ENCODE results near the gene NKAIN1. TPM values are rescaled to one million over a fixed set of nuclear protein-coding genes. Genes with fewer than 3 reads are reported as not detected.
"Not testable (repeated sequence)": the region's sequence is repeated elsewhere in the genome, so short reads cannot be mapped to it uniquely, and the experiment has no call there.

Gene NKAIN1
- 28.1 TPM for total RNA-seq

DNA sequence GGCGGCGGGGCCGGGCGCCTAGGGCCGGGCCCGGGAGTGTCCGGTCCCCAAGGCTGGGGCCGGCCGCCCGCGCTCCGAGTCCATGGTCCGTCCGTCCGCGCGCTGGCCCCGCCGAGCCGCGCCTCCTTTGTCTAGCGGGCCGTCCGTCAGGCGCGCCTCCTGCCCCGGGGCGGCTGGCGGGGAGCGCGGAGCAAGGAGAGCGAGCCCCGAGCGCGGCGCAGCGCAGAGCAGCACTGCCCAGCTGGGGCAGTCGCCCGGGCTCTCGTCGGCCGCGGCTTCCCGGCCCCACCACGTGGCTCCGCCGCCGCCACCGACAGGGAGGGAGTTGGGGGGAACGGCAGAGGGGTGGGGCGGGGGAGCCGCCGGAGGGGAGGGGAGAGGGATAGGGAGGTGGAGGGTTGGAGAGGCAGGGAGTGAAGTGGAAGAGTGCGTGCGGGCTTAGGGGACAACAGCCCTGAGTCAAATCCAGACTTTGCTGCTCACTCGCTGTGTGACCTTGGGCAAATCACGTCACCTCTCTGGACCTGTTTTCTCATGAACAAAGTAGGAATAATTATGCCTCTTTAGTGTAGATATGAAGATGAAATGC is at the start of gene NKAIN1:
NKAIN1 (minus strand) TSS at position 235 of the 589 bp plus-strand sequence. CDS start 340 bp downstream, outside the sequence.
- DNase-seq (ENCODE audit: low spot score in 2 of 2) (peak; percentile 55 to 69), FAIRE-seq (no peak)

DNA sequence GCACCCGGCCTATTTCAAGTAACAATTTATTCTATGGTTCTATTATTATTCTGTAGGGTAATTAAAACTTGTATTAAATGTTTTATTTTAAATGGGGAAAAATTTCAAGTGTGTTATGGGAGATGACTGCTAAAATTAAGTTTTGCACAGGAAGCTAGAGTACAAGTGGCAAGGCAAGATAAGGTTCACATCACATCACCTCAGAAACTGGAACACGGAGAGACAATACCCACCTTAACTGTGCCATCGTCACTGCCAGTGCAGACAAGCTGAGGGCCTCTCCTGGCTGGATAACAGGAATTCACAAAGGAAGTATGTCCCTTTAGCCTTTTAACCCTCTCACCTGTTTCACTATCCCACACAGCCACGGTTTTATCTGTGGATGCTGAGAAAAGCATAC is 49.3 kb upstream of the NKAIN1 start:
- FAIRE-seq = no peak

DNA sequence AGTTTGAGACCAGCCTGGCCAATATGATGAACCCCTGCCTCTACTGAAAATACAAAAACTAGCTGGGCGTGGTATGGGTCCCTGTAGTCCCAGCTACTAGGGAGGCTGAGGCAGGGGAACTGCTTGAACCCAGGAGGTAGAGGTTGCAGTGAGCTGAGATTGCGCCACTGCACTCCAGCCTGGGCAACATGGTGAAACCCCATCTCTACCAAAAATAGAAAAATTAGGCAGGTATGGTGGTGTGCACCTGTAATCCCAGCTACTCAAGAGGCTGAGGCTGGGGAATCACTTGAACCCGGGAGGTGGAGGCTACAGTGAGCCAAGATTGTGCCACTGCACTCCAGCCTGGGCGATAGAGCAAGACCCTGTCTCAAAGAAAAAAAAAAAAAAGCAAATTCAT is 48.1 kb upstream of the NKAIN1 start:
- not testable (repeated sequence) for FAIRE-seq; DNase-seq (ENCODE audit: low spot score in 2 of 2)

More for the DNA sequence above, 49.3 kb upstream of the NKAIN1 start:
- no peak for DNase-seq (ENCODE audit: low spot score in 2 of 2)

DNA sequence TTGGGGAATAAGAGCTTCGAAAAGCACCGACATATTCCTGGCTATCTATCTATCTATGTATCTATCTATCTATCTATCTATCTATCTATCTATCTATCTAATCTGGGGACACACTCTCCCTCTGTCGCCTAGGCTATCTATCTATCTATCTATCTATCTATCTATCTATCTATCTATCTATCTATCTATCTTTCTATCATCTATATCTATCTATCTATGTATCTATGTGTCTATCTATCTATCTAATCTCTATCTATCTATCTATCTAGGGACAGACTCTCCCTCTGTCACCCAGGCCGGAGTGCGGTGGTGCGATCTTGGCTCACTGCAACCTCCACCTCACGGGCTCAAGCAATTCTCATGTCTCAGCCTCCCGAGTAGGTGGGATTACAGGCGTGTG is 42.7 kb upstream of the NKAIN1 start:
- DNase-seq (ENCODE audit: low spot score in 2 of 2); FAIRE-seq: not testable (repeated sequence)

DNA sequence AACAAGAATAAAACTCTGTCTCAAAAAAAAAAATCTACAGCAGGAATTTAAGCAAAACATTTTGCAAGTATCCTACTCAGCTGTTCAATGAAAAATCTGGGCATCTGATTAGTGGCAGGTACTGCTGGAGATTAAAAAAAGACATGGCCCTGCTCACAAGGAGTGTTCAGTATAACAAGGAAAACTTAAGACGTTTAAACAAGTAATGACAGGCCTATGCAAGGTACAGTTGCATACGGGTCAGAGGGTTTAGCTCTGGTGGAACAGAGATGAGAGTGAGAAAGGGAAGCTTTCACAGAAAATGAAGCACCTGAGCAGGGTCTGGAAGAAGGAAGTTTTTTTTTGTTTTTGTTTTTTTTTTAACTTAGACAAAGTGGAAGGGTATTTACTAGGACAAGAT is 33.9 kb upstream of the NKAIN1 start:
- no peak for DNase-seq (ENCODE audit: low spot score in 2 of 2)
- no peak for FAIRE-seq

DNA sequence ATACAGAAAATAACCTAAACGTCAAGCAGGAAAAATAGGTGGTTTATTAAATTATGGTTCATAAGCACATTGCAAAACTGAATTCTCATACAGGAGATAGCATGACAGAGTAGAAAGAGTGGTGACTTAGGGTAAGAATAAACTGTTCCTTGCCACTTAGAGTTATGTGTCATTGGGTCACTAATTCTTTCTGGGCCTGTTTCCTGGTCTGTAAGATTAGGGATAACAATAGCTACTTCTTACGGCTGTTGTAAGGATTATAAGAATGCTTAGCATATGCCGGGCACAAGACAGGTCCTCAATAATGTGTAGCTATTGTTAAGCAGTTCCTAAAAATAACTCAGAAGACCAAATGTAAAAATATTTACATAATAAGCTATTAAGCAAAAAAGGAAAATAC is 32.7 kb upstream of the NKAIN1 start:
- DNase-seq (ENCODE audit: low spot score in 2 of 2) (no peak), FAIRE-seq (no peak)

DNA sequence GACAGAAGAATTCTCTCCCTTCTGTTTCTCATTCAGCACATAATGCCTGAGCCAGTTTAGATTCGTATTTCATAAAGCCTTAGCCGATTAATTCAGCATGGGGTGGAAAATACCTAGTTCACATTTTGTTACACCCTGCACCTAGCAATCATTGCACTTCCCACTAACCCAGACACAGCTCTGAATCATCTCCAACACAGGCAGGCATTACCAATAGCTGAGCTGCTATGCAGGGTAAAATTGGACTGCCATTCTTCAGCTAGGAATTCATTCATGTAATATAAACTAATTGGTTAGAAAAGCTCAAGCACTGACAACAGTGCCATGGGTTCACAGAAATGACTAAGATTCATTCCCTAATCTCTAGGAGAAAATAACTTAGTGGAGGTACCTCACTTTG is 26.9 kb upstream of the NKAIN1 start:
- FAIRE-seq (no peak), DNase-seq (ENCODE audit: low spot score in 2 of 2) (no peak)

DNA sequence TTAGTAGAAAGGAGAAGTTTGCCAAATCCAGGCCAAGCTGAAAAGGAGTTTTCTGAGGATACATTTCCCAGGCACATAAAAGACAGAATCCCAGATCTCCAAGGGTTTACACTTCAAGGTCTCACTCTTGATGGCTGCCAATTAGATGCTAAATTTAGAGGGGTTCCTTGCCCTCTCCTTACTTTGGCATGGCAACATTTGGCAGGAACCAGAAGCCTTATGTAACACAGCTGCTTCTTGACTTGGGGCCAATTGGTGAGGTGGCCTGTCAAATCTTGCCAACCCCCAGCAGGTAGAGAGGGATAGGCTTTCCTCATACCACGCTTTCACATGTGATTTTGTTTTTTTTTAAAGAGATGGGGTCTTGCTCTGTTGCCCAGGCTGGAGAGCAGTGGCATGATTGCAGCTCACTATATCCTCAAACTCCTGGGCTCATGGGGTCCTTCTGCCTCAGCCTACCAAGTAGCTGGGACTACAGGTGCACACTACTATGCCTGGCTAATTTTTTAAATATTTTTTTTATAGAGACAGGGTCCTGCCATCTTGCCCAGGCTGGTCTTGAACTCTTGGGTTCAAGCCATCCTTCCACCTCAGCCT is 25.2 kb upstream of the NKAIN1 start:
- DNase-seq (ENCODE audit: low spot score in 2 of 2) (no peak), FAIRE-seq (no peak)

DNA sequence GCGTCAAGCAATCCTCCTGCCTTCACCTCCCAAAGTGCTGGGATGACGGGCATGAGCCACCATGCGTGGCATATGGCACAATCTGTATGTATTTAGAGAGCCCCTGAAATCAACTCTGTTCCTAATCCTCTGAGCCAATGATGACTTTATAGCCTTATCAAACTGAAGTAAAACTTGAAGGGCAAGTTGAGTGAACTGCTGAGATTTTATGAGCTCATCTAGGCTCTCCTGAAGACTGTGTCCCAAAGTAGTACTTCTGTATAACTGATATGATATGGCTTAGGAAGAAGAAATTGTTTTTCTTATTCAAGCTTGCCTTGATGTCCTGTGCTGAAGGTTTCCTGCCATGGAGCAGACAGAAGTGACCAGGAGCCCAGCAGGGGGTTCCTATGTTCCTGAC is 23.7 kb upstream of the NKAIN1 start:
- no peak for FAIRE-seq
- DNase-seq (ENCODE audit: low spot score in 2 of 2) = no peak

DNA sequence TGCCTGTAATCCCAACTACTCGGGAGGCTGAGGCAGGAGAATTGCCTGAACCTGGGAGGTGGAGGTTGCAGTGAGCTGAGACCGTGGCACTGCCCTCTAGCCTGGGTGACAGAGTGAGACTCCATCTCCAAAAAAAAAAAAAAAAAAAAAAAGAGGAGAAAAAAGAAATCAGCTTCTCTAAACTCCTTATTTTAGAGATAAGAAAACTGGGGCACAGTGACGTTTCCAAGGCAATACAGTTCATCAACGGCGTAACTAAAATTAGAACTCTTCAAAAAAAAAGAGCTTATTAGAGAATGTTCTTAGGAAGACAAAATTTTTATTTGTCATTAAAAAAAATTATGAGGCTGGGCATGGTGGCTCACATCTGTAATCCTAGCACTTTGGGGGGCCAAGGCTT is 22.7 kb upstream of the NKAIN1 start:
- FAIRE-seq = not testable (repeated sequence)

DNA sequence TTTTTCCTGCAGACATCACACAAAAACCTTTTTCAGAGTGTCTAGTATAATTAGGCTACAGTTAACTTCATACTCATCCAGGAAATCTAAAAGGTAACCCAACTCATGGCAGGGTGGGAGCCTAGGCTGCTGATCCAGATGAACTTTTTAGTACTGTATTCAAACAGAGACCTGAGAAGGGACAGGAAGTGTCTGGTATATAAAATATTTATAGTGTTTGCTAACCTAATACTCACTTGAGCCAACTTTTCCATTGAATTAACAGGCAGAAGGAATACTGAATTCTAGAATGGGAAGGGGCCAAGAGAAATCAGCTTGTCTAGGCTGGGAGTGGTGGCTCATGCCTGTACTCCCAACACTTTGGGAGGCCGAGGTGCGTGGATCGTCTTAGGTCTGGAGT is 22.2 kb upstream of the NKAIN1 start:
- FAIRE-seq (no peak), DNase-seq (ENCODE audit: low spot score in 2 of 2) (no peak)

More for the DNA sequence above, 22.7 kb upstream of the NKAIN1 start:
- not testable (repeated sequence) for DNase-seq (ENCODE audit: low spot score in 2 of 2)

DNA sequence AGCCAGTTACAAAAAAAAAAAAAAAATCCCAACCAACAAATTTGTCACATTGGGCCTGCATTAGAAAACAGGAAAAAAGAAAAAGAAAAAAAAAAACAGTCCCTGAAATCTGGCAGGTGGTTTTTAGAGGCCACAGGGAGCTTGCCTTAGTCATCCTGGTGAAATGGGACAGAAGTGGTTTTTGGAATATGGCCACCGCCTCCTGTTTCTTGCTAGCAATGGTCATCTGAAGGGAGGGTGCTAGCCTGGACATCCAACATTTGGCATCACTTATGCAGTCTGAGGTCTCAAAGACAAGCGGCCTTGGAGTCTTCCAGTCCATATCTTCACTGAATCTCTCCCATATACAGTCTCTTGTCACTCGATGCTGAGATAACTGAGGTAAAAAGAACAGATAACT is 20.1 kb upstream of the NKAIN1 start:
- DNase-seq (ENCODE audit: low spot score in 2 of 2) (no peak), FAIRE-seq (no peak)

DNA sequence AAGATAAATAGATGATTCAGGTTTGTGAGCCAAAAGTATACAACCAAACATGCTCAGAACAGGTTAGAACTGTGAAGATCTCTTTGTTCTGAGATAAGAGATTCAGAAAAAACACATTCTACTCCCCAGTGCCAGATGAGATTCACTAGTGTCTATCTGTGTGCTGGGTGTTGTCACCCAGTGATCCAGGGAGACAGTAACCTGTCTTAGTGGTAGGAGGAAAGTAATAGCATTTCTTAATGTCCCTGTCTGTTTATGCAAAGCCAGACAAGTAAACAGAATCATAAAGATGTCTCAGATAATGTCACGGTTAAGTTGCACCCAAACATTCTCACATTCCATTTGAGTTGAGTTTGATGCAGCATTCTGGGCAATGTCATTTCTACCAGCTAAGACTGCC is 18.9 kb upstream of the NKAIN1 start:
- no peak for FAIRE-seq
- DNase-seq (ENCODE audit: low spot score in 2 of 2) = no peak

DNA sequence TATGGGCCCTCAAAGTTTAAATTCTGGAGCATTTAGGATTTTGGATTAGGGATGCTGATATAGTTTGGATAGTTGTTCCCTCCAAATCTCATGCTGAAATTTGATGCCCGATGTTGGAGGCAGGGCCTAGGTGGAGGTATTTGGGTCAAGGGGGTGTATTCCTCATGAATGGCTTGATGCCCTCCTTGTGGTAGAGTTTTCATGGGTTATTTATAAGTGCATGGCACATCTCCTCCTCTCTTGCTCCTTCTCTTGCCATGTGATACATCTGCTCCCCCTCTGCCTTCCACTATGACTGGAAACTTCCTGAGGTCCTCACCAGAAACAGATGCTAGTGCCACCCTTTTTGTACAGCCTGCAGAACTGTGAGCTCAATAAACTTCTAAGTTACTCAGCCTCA is 17.5 kb upstream of the NKAIN1 start:
- no peak for DNase-seq (ENCODE audit: low spot score in 2 of 2)
- no peak for FAIRE-seq

DNA sequence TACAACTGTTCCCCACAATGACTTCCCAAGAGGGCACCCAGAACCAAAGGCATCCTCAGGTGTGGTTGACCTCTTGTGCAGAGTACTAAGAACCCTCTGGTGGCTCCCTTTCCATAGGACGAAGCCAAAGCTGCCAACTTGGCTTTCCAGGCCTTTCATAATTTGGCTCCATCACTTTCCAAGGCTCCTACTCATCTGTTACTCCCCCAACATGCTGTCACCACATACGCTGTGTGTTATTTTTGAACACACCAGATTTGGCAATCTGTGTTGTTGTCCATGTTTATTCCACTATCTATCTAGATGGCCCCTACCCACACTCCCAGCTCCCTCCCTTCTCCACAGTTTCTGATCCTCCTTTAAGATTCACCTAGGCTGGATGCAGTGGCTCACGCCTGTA is 10.2 kb upstream of the NKAIN1 start:
- FAIRE-seq (no peak), DNase-seq (ENCODE audit: low spot score in 2 of 2) (peak in 1 of 2 donors; percentile 22)

DNA sequence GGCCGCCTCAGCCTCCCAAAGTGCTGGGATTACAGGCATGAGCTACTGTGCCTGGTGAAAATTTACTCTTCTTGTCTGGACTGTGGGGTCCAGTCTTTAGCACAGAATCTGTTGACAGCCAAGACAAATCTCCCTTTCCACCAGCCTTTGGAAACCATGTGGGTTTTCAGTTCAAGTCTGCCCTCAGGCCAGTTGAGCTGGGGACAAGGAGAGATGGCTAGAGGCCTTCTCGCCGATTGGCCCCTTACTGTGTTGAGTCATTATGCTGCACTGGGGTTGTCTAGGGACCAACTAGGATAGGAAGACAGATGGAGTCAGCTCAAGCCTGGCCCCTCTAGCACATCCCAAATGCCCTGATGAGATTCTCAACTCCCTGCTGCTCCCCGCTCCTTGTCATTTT is 8.6 kb upstream of the NKAIN1 start:
- FAIRE-seq = no peak
- DNase-seq (ENCODE audit: low spot score in 2 of 2) = no peak

DNA sequence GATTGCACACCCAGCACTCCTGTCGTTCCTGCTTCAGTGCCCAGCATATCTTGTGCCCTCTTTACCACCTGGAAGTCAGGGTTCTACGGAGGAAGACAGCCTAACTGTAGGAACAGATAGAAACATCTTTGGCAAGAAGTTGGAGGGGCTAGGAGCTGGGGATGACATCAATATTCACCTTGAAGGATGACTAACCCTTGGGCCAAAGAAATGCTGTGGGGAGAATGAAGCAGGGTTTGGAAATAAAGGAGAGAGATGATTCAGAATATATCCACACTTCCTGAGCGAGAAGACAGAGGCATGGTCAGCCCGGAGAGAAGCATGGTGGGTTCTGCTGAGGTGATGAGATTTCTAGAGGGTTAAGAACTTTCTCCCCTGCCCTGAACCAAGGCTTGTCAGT is 4.6 kb upstream of the NKAIN1 start:
- DNase-seq (ENCODE audit: low spot score in 2 of 2) (no peak), FAIRE-seq (no peak)

DNA sequence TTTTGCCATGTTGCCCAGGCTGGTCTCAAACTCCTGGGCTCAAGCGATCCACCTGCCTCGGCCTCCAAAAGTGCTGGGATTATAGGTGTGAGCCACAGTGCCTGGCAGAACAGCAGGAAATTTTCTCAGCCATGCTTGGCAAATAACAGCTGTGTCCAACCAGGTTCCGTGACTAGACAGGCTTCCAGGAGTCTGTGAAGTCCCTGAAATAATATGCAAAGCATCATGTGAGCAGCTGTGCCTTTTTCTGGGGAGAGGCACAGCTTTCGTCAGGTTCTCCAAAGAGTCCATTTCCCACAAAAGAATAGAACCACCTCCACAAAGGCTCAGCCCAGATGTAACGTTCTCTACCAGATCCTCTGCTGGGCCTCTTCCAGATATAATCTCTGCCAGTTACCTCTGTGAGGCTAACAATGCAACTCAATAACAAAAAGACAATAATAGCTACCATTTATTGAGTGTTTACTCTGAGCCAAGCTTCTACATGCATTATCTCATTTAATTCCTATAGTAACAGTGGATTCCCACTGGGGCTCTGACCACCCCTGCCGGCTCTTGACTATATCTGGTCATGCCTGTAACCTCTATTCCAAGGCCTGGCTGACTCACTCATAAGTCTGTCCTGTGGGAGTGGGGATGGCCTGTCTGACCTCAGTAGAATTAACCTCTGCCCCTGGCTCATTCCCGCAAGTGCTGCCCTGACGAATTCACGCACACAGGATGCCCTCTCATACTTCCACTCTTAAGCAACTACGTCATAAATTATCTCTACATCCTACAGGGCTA is 4.0 kb upstream of the NKAIN1 start:
- DNase-seq (ENCODE audit: low spot score in 2 of 2) = no peak
- no peak for FAIRE-seq

DNA sequence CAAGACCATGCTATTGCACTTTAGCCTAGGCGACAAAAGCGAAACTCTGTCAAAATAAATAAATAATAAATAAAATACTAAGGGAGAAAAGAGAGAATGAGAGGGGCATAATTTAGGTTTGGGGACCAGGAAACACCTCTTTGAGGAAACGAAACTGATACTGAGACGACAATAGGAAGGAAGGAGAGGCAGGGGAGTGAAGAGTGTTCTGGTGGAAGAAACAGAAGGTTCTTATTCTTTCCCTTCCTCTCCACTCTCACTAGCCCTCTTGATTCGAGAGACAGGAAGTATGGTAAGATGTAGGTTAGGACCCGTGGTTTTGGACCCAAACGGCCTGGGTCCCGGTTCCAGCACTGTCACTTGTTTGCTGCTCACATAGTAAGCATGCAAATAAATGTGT is 1.6 kb upstream of the NKAIN1 start:
- DNase-seq (ENCODE audit: low spot score in 2 of 2) = no peak
- FAIRE-seq = no peak

DNA sequence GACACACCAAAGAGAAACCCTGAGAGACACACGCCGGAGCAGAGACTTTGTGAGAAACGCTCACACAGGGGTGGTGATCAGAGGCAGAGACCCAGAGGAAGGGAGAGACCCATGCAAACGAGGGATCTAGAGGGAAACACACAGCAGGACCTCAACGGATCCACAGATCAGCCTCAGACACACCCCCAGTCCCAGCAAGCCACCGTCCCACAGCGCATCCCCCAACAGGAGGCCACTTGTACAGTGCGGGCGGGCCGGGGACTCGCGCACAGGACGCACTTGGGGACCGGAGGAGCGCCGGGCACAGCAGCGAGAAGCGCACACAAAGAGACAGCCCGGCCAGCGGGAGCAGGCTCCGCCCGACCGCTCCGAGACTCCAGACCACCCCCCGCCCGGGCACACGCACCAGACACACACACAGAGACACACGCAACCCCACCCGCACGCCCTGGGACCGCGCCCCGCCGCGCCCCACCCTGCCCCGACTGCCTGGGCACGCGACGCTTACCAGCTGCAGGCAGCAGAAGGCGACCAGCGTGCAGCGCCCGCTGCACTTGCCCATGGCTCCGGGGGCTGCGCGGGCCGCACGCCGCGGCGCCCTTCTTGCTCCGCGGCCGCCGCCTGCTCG is 587 bp downstream of the NKAIN1 start:
- FAIRE-seq = no peak
- peak; percentile 43 to 55 for DNase-seq (ENCODE audit: low spot score in 2 of 2)

DNA sequence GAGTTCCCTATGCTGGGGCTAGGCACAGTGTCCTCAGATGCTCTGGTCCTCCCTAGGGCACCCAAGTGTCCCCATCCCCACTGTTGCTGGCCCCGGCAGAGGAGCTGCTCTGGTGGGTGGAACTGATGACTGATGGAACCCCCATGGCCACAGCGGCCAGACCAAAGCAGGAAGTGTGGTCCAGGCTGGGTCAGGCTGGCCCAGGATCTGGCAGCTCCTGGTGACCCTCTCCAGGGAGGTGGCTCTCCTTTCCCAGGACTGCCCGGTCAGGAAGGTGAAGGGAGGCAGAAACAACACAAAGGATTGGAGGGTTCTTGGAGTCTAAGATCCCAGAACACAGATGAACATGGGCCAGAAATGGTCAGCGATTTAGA is 1.1 kb downstream of the NKAIN1 start:
- no peak for FAIRE-seq
- DNase-seq (ENCODE audit: low spot score in 2 of 2) = no peak
